GM23338 (cell line): Measurements from ENCODE around the gene CCNG2. TPM values are rescaled to one million over a fixed set of nuclear protein-coding genes. Genes with fewer than 3 reads are reported as not detected.

Source experiments
- ATAC-seq: fragments of 200-7000 bp; cut with Tn5 transposase; 3 replicates; pipeline ENCODE4 v1.9.1; 2020
- DNase-seq: peaks from one replicate; pipeline ENCODE4 v3.0.0-alpha.2; 2015; ENCODE audit warnings: low spot score
- H2AFZ ChIP-seq: fragments of 200-600 bp; sonication (generic); 2 replicates; pipeline ENCODE4 v1.8.0; 2016; ENCODE audit warnings: antibody characterized with exemption, mild to moderate bottlenecking, moderate library complexity
- H3F3A ChIP-seq: fragments of 200-600 bp; sonication (generic); replicated peaks from 2 replicates; pipeline ENCODE4 v1.8.0; 2017; ENCODE audit warnings: antibody characterized with exemption, mixed run types, low read depth
- H3K27ac ChIP-seq: fragments of 200-600 bp; sonication (generic); 2 replicates; pipeline ENCODE4 v1.6.1; 2016; ENCODE audit warnings: low read depth
- H3K27me3 ChIP-seq: fragments of 200-600 bp; sonication (generic); 2 replicates; pipeline ENCODE4 v1.8.0; 2016; ENCODE audit warnings: mild to moderate bottlenecking, mixed run types, moderate library complexity; ENCODE audit not compliant: insufficient read depth
- H3K36me3 ChIP-seq: fragments of 200-600 bp; sonication (generic); 2 replicates; pipeline ENCODE4 v1.8.0; 2016; ENCODE audit warnings: mild to moderate bottlenecking; ENCODE audit not compliant: insufficient read depth
- H3K4me1 ChIP-seq: fragments of 200-600 bp; sonication (generic); 2 replicates; pipeline ENCODE4 v1.8.0; 2016; ENCODE audit warnings: mild to moderate bottlenecking, moderate library complexity; ENCODE audit not compliant: insufficient read depth
- H3K4me2 ChIP-seq: fragments of 200-600 bp; sonication (generic); 2 replicates; pipeline ENCODE4 v1.7.1; 2017; ENCODE audit warnings: mixed run types
- H3K4me3 ChIP-seq: fragments of 200-600 bp; sonication (generic); 2 replicates; pipeline ENCODE4 v1.6.1; 2016; ENCODE audit warnings: mixed run types
- H3K79me2 ChIP-seq: fragments of 200-600 bp; sonication (generic); replicated peaks from 2 replicates; pipeline ENCODE4 v1.8.0; 2017; ENCODE audit warnings: mild to moderate bottlenecking; ENCODE audit not compliant: insufficient read depth
- H3K9me2 ChIP-seq: fragments of 200-600 bp; sonication (generic); 2 replicates; pipeline ENCODE4 v1.8.0; 2017; ENCODE audit not compliant: insufficient read depth
- H4K20me1 ChIP-seq: fragments of 200-600 bp; sonication (generic); replicated peaks from 2 replicates; pipeline ENCODE4 v1.8.0; 2017; ENCODE audit warnings: mild to moderate bottlenecking; ENCODE audit not compliant: insufficient read depth
- H3K27ac Mint-ChIP-seq: 2 replicates; pipeline ENCODE4 v1.8.0; 2020; ENCODE audit warnings: inconsistent platforms, mild to moderate bottlenecking, moderate library complexity, mixed read lengths
- H3K27me3 Mint-ChIP-seq: 3 replicates; pipeline ENCODE4 v1.8.0; 2022; ENCODE audit warnings: low read depth, mild to moderate bottlenecking, moderate library complexity, mixed read lengths, inconsistent platforms; ENCODE audit not compliant: insufficient read depth, poor library complexity
- H3K36me3 Mint-ChIP-seq: 3 replicates; pipeline ENCODE4 v1.8.0; 2021; ENCODE audit warnings: low read depth, mild to moderate bottlenecking, inconsistent platforms, moderate library complexity, mixed read lengths
- H3K4me1 Mint-ChIP-seq: 3 replicates; pipeline ENCODE4 v1.8.0; 2020; ENCODE audit warnings: mild to moderate bottlenecking, inconsistent platforms, mixed read lengths
- H3K4me3 Mint-ChIP-seq: 3 replicates; pipeline ENCODE4 v1.8.0; 2021; ENCODE audit warnings: moderate library complexity, mild to moderate bottlenecking, inconsistent platforms, mixed read lengths
- H3K9me3 Mint-ChIP-seq: 3 replicates; pipeline ENCODE4 v1.8.0; 2020; ENCODE audit warnings: moderate library complexity, mild to moderate bottlenecking, inconsistent platforms, mixed read lengths
- CREB1 ChIP-seq: fragments of 250-450 bp; sonication (Bioruptor Pico); IDR thresholded peaks from 2 replicates; pipeline ENCODE4 v1.5.0; 2020; ENCODE audit warnings: low read depth, mild to moderate bottlenecking, moderate library complexity
- CTCF ChIP-seq, 2 experiments: fragments of 200-600 bp in 1 of 2; sonication (generic) in 1 of 2; conservative IDR thresholded peaks; 2 replicates each; pipeline versions ENCODE4 v1.5.1 to v1.6.1; 2016 to 2017; ENCODE audit warnings: antibody characterized with exemption in 2 of 2, low read depth in 2 of 2, mild to moderate bottlenecking in 2 of 2, moderate library complexity in 1 of 2
- JUNB ChIP-seq: IDR thresholded peaks from one replicate; pipeline ENCODE4 v1.6.1; 2016; ENCODE audit warnings: antibody characterized with exemption; ENCODE audit not compliant: unreplicated experiment
- NANOG ChIP-seq: IDR thresholded peaks from 2 replicates; pipeline ENCODE4 v1.6.1; 2016; ENCODE audit warnings: antibody characterized with exemption, borderline replicate concordance
- POLR2AphosphoS5 ChIP-seq: IDR thresholded peaks from 2 replicates; pipeline ENCODE4 v1.6.1; 2016; ENCODE audit warnings: antibody characterized with exemption, low read depth
- REST ChIP-seq: IDR thresholded peaks from one replicate; pipeline ENCODE4 v1.6.1; 2018; ENCODE audit warnings: antibody characterized with exemption; ENCODE audit not compliant: unreplicated experiment
- ZNF114 ChIP-seq: fragments of 250-450 bp; sonication (Bioruptor Pico); IDR thresholded peaks from 2 replicates; pipeline ENCODE4 v1.5.0; 2020; ENCODE audit warnings: mild to moderate bottlenecking, moderate library complexity
- ZNF331 ChIP-seq: fragments of 250-450 bp; sonication (Bioruptor Pico); IDR thresholded peaks from 2 replicates; pipeline ENCODE4 v1.5.0; 2020; ENCODE audit warnings: low read depth, mild to moderate bottlenecking, moderate library complexity
- ZNF462 ChIP-seq: fragments of 250-450 bp; sonication (Bioruptor Pico); IDR thresholded peaks from 2 replicates; pipeline ENCODE4 v1.5.0; 2020; ENCODE audit warnings: mild to moderate bottlenecking, moderate library complexity
- polyA plus RNA-seq: library from polyadenylated mRNA; unstranded; fragments of >200 nt; fragmentation: Nextera tagmentation; extraction: Ambion mirVana; gene quantifications from 2 replicates; pipeline ENCODE4 v1.2.1, GENCODE V29; 2016
- total RNA-seq: library from RNA; depleted of rRNA; stranded (reverse); fragments of >200 nt; shearing (Covaris generic); gene quantifications from 2 replicates; pipeline ENCODE4 v1.2.3, GENCODE V29; 2014

Gene CCNG2
- total and polyA plus RNA-seq, 2 experiments from 2014 or later, result 7.1 to 16.5 TPM

GRCh38 chr4:77209012-77209411, 52.0 kb downstream of the CCNG2 start:
- ATAC-seq (no peak), DNase-seq (no peak)
- Histone ChIP-seq H3K9me2 (peaks cover 20% of the 10 kb centered on the region; the same call in 1 of the 2 replicates), H3K79me2 (no peaks in the 10 kb centered on the region), H3K4me2 (0 out of 2 replicates have a peak overlapping the region, but pooled peaks have one; percentile 12), H3K27ac (no peak overlapping the region), H2AFZ (peak overlapping the region; percentile 59; the same call in 1 of the 2 replicates), H3K36me3 (no peaks in the 10 kb centered on the region), H3K27me3 (no peaks in the 10 kb centered on the region), H3K4me1 (peaks cover 6% of the 10 kb centered on the region), H3K4me3 (no peak overlapping the region), H3F3A (no peaks in the 10 kb centered on the region), H4K20me1 (no peaks in the 10 kb centered on the region)
- TF ChIP-seq ZNF114 (CRISPR knock-in tag), result no peak
- no peak for TF ChIP-seq ZNF462 (CRISPR knock-in tag)
- TF ChIP-seq NANOG, result no peak
- TF ChIP-seq CTCF (conservative IDR thresholded peaks at IDR 0.05; ENCODE audit: low read depth in 2 of 2), result no peak
- no peak for TF ChIP-seq POLR2AphosphoS5
- no peak for TF ChIP-seq ZNF331 (CRISPR knock-in tag)
- TF ChIP-seq JUNB, result no peak
- no peak for TF ChIP-seq CREB1 (CRISPR knock-in tag)
- no peak for TF ChIP-seq REST
- peaks cover 11% of the 10 kb centered on the region for H3K4me1 Mint-ChIP-seq
- H3K27me3 Mint-ChIP-seq, result no peaks in the 10 kb centered on the region
- H3K36me3 Mint-ChIP-seq, result no peaks in the 10 kb centered on the region
- no peak overlapping the region for H3K4me3 Mint-ChIP-seq
- H3K9me3 Mint-ChIP-seq, result no peaks in the 10 kb centered on the region
- no peak overlapping the region for H3K27ac Mint-ChIP-seq
